ENCODE results near the gene VSIG1.

VSIG1 gene

GRCh38 chrX:108044554-108045256 lies at the start of gene VSIG1:
TSS of gene VSIG1 (plus strand) at chrX:108045065. CDS start at chrX:108045131, 66 bp downstream.
- H3K4me3 ChIP-seq (ENCODE audit: low read depth in 1 of 2, low read length in 1 of 2): no peak within 1 kb of the TSS
- no peak for TF ChIP-seq CTCF (IDR thresholded peaks at IDR 0.05)
- peaks cover 0 to 10% of the 10 kb centered on the region in 2 experiments for H3K4me1 ChIP-seq (ENCODE audit: control insufficient read depth in 1 of 2, insufficient read depth in 1 of 2, low read depth in 1 of 2, low read length in 1 of 2)
- H3K9me3 ChIP-seq: no peaks in the 10 kb centered on the region
- H3K27me3 ChIP-seq: no peaks in the 10 kb centered on the region
- H3K36me3 ChIP-seq: no peaks in the 10 kb centered on the region
- no peak within 1 kb of the TSS for H3K27ac ChIP-seq

GRCh38 chrX:107996124-107996523 lies 48.7 kb upstream of the VSIG1 start:
- no peak overlapping the region for H3K4me3 ChIP-seq (ENCODE audit: low read depth in 1 of 2, low read length in 1 of 2)
- H3K27ac ChIP-seq: no peak overlapping the region
- H3K4me1 ChIP-seq (ENCODE audit: control insufficient read depth in 1 of 2, insufficient read depth in 1 of 2, low read depth in 1 of 2, low read length in 1 of 2): no peaks in the 10 kb centered on the region
- H3K9me3 ChIP-seq: no peaks in the 10 kb centered on the region
- no peaks in the 10 kb centered on the region for H3K36me3 ChIP-seq
- no peak for TF ChIP-seq CTCF (IDR thresholded peaks at IDR 0.05)
- H3K27me3 ChIP-seq: no peaks in the 10 kb centered on the region

GRCh38 chrX:108000751-108001150 lies 44.1 kb upstream of the VSIG1 start:
- H3K27me3 ChIP-seq: no peaks in the 10 kb centered on the region
- H3K27ac ChIP-seq: no peak overlapping the region
- no peak overlapping the region for H3K4me3 ChIP-seq (ENCODE audit: low read depth in 1 of 2, low read length in 1 of 2)
- no peaks in the 10 kb centered on the region for H3K4me1 ChIP-seq (ENCODE audit: control insufficient read depth in 1 of 2, insufficient read depth in 1 of 2, low read depth in 1 of 2, low read length in 1 of 2)
- no peaks in the 10 kb centered on the region for H3K9me3 ChIP-seq
- no peaks in the 10 kb centered on the region for H3K36me3 ChIP-seq
- TF ChIP-seq CTCF (IDR thresholded peaks at IDR 0.05): no peak

- Histone ChIP-seq H3K27me3 (no peaks in the 10 kb centered on the region), H3K9me3 (no peaks in the 10 kb centered on the region), H3K36me3 (no peaks in the 10 kb centered on the region), H3K27ac (no peak overlapping the region), H3K4me1 (ENCODE audit: control insufficient read depth in 1 of 2, insufficient read depth in 1 of 2, low read depth in 1 of 2, low read length in 1 of 2) (no peaks in the 10 kb centered on the region), H3K4me3 (ENCODE audit: low read depth in 1 of 2, low read length in 1 of 2) (no peak overlapping the region)
- no peak for TF ChIP-seq CTCF (IDR thresholded peaks at IDR 0.05)
These were observed 43.5 kb upstream of the VSIG1 start for GRCh38 chrX:108001218-108001814.

GRCh38 chrX:108018656-108019381 lies 26.0 kb upstream of the VSIG1 start:
- H3K36me3 ChIP-seq: no peaks in the 10 kb centered on the region
- TF ChIP-seq CTCF (IDR thresholded peaks at IDR 0.05): no peak
- peaks cover 0 to 7% of the 10 kb centered on the region in 2 experiments for H3K4me1 ChIP-seq (ENCODE audit: control insufficient read depth in 1 of 2, insufficient read depth in 1 of 2, low read depth in 1 of 2, low read length in 1 of 2)
- H3K4me3 ChIP-seq (ENCODE audit: low read depth in 1 of 2, low read length in 1 of 2): no peak overlapping the region
- H3K27me3 ChIP-seq: no peaks in the 10 kb centered on the region
- H3K9me3 ChIP-seq: no peaks in the 10 kb centered on the region
- H3K27ac ChIP-seq: no peak overlapping the region
